CD4-positive, alpha-beta T cell treated with Interleukin-4 for 4 hours (primary cell): ENCODE data around the gene DPYSL5.

ENCODE experiments used
- DNase-seq: peaks from one replicate; pipeline ENCODE4 v3.0.0-alpha.2; 2020

The DPYSL5 gene

GRCh38 chr2:26934335-26934724 lies 86.4 kb downstream of the DPYSL5 start:
- DNase-seq: no peak

GRCh38 chr2:26934985-26935384 lies 87.1 kb downstream of the DPYSL5 start:
- DNase-seq: no peak

- DNase-seq: no peak
Measured at GRCh38 chr2:26936855-26937254, 88.9 kb downstream of the DPYSL5 start.

- DNase-seq: no peak
Measured at GRCh38 chr2:26938399-26939118, 90.6 kb downstream of the DPYSL5 start.

- DNase-seq: no peak
Measured at GRCh38 chr2:26940001-26940400, 92.1 kb downstream of the DPYSL5 start.

- no peak for DNase-seq
Measured at GRCh38 chr2:26941486-26941885, 93.6 kb downstream of the DPYSL5 start.

- peak; percentile 46 for DNase-seq
Measured at GRCh38 chr2:26942543-26943295, 94.8 kb downstream of the DPYSL5 start.

GRCh38 chr2:26945991-26946750 lies 98.2 kb downstream of the DPYSL5 start:
- no peak for DNase-seq

- DNase-seq: no peak
Measured at GRCh38 chr2:26946841-26947784, 99.2 kb downstream of the DPYSL5 start.

- no peak for DNase-seq
Measured at GRCh38 chr2:26948800-26949199, 100.9 kb downstream of the DPYSL5 start.

GRCh38 chr2:26950246-26950645 lies 102.3 kb downstream of the DPYSL5 start:
- DNase-seq: no peak

GRCh38 chr2:26951236-26951635 lies 103.3 kb downstream of the DPYSL5 start:
- no peak for DNase-seq

GRCh38 chr2:26952374-26952773 lies 104.4 kb downstream of the DPYSL5 start:
- no peak for DNase-seq

GRCh38 chr2:26954135-26954534 lies 106.2 kb downstream of the DPYSL5 start:
- no peak for DNase-seq

GRCh38 chr2:26957041-26957440 lies 109.1 kb downstream of the DPYSL5 start:
- no peak for DNase-seq

GRCh38 chr2:26957534-26957933 lies 109.6 kb downstream of the DPYSL5 start:
- DNase-seq: no peak

GRCh38 chr2:26959331-26959730 lies 111.4 kb downstream of the DPYSL5 start:
- DNase-seq: no peak

- no peak for DNase-seq
Measured at GRCh38 chr2:26964446-26965130, 116.7 kb downstream of the DPYSL5 start.

GRCh38 chr2:26968001-26968400 lies 120.1 kb downstream of the DPYSL5 start:
- no peak for DNase-seq

- DNase-seq: no peak
Measured at GRCh38 chr2:26969077-26969844, 121.3 kb downstream of the DPYSL5 start.
